GM10847 (cell line): Measurements from ENCODE around the gene FLT3.

Experiments used
- POLR2A ChIP-seq: IDR thresholded peaks from 2 replicates; pipeline ENCODE4 v1.6.1; 2011; ENCODE audit not compliant: insufficient read length; ENCODE audit errors: extremely low read depth

Gene FLT3

DNA sequence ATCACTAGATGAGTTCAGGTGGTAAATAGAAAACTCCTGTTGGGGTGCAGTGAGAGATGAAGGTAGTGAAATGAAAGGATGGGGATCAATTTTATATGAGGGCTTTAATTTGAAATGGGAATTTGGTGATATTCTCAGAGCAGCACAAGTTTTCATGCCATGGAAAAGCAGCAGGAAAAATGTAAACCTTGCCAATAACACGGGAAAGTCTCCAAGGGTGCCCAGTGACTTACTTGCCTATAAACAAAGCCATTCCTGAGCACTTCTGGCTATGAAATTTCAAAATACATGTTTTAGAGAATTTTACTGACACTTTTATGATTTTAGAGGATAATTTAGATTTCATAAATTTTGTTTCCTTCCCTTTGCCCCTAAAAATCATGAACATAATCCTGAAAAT is 16.4 kb upstream of the FLT3 start:
- no peak for TF ChIP-seq POLR2A

DNA sequence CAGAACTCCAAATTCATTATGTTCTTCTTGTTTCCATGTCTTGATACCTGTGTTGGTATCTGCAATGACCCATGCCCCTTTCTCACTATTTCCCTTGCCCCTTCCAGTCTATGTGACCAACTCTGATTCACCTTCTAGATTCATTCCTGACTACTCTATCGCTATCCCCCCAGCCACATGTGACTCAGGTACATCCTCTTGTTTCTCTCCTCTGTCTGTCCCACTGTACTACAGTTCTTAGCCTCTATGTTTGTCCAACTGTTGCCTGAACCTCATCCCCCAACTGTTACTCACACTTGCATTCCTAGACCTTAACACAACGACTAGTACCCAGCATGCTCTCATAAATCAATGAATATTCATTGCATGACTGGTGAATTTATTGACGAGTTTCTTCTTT is 10.0 kb upstream of the FLT3 start:
- no peak for TF ChIP-seq POLR2A

DNA sequence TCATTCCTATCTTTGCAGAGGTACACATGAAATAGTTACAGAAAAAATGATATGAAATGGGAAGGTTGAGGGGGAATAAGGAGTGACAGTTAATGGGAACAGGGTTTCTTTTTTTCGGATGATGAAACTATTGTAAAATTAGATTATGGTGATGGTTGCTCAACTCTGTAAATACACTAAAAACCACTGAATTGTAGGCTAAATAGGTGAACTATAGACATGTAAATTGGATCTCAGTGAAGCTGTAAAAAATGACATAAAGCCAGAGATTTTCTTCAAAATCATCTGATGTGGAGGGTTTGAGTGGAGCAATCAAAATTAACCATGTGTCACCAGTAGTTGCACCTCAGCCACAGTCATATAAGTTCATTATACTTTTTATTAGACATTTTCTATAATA is 6.6 kb upstream of the FLT3 start:
- no peak for TF ChIP-seq POLR2A

DNA sequence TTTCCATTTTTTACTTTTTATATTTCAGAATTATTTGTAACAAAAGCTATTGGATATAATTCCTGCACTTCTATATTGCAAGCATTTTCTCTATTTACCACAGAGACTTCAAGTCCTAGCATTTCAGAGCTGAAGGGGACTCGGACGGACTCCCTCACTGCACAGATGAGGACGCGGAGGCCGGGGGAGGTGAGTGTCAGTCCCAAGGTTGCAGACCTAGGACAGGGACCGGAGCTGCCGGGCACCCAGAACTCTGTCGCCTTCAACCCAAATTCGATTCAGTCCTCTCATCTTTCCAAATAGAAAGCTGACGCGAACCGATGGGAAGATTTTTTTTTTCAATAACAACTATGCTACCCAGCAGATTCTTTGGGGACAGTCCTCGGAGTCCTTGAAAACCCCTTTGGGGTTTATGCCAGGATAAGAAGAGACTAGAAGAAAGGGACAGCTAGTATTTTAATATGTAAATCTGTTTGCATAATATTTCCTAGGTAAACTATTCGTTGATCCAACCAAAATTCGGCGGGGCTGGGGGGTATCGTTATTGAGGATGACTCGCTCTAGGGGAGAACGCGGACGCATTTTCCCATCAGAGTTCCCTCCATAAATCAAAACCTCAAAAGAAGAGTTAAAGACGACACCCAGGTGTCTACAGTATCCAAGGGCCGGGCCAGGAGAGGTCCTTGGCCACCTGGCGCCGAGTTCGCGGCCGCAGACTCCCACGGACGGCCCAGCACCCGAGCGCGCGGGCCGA is 803 bp downstream of the FLT3 start:
- no peak for TF ChIP-seq POLR2A

DNA sequence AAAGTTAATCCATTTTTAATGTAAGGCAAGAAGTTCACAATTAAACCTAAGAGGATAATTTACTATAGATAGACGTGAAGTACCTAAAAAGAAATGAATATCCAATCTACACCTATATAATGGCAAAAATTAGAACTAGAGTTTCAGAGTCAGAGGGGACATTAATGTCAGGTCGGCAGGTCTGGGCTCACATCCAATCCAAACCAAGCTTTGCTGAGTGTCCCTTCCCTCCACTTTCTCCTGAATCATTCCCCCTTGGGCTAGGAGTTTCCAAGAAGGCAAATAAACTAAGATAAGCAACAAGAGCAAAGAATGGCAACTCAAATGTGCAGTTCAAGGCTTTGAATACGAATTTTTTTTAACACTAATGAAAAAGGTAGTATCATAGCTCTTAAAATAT is 2.9 kb downstream of the FLT3 start:
- no peak for TF ChIP-seq POLR2A

DNA sequence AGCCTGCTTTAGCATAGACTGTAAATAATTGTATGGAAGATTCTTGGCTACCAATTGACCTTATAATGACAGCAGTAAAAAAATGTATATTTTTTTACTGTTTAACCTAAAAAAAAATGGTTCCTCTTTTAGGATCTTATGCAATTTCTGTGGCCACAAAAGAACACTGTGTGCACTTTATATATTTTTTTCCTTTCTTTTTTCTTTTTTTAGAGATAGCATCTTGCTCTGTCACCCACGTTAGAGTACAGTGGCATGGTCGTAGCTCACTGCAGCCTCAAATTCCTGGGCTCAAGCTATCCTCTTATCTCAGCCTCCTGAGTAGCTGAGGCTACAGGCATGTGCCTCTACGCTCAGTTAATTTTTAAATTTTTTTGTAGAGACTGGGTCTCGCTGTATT is 6.1 kb downstream of the FLT3 start:
- TF ChIP-seq POLR2A: no peak

DNA sequence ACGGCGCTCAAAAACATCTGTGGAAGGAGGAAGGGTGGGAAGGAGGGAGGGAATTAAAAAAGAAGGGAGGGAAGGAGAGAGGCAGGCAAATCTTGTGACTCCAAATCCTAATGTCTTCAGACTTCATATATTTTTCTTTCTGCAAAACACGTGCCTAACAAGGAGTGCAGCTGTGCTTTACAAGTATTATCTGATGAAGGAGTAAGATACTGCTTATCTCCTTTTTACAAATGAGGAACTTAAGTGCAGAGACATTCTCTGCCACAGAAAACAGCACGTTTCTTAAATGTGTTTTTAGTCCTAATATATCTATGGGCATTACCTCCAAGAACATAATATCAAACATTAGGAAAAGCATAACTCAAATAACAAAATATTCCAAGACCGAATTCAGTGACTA is 6.5 kb downstream of the FLT3 start:
- TF ChIP-seq POLR2A: no peak

DNA sequence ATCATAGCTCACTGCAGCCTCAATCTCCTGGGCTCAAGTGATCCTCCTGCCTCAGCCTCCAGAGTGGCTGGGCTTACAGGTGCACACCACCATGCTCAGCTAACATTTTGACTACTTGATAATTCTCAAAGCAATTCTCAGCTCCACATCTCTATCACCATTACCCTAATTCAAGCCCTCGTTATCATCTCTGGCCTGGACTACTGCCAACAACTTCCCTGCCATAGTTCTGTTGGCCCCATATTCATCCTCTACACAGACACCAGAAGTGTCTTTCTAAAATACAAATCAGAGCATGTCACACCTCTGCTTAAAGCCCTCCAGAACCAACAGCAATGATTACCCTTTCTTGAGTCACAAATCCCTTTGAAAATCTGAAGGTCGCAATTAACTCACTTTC is 7.9 kb downstream of the FLT3 start:
- no peak for TF ChIP-seq POLR2A

DNA sequence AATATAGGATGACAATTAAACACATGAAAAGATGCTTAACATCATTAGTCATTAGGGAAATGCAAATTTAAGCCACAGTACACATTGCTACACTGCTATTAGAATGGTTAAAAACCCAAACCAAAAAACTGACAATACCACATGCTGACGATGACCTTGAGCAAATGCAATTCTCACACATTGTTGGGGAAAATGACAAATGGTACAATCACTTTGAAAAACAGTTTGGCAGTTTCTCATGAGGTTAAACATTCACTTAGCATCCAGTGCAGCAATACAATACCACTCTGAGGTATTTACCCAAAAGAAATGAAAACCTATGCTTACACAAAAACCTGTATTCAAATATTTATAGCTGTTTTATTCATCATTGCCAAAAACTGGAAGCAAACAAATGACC is 11.3 kb downstream of the FLT3 start:
- TF ChIP-seq POLR2A: no peak

DNA sequence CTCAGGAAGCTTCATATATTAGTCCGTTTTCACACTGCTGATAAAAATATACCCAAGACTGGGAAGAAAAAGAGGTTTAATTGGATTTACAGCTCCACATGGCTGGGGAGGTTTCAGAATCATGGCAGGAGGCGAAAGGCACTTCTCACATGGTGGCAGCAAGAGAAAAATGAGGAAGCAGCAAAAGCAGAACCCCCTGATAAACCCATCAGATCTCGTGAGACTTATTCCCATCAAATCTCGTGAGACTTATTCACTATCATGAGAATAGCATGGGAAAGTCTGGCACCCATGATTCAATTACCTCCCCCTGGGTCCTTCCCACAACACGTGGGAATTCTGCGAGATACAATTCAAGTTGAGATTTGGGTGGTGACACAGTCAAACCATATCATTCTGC is 23.1 kb downstream of the FLT3 start:
- TF ChIP-seq POLR2A: no peak

DNA sequence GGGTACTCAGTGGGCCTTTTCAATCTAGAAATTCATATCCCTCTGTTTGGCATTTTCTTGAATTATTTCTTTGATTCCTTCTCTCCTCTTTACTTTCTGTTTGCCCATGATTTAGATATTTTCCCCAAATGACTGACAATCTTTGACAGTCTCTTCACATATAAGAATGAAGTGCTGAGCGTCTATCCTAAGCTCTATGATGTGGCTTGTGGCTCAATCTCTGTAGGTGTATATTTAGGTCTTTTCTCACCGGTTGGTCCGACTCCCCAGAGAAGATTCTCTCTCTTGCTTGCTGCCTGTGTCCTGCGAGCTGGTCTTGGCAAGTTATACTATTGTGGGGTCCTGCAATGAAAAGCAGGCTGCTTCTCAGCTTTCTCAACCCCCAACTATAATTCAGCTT is 29.0 kb downstream of the FLT3 start:
- no peak for TF ChIP-seq POLR2A

DNA sequence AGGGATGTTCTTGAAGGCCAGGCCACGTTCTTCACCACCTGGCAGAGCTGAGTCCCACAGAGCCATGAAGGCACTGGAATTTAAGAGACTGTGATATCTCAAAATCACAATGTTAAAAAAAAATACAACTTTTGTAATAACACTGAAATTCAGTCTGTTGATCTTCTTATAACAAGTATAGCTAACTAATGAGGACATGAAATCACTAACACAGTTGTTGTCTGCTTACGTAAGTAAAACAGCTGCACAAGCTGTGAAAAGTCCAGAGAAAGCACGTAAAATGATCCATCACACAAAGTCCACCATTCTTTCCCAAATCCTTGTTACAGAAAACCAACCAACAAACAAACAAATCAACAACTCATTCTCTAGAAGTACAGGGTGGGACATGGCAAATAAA is 32.9 kb downstream of the FLT3 start:
- TF ChIP-seq POLR2A: no peak

DNA sequence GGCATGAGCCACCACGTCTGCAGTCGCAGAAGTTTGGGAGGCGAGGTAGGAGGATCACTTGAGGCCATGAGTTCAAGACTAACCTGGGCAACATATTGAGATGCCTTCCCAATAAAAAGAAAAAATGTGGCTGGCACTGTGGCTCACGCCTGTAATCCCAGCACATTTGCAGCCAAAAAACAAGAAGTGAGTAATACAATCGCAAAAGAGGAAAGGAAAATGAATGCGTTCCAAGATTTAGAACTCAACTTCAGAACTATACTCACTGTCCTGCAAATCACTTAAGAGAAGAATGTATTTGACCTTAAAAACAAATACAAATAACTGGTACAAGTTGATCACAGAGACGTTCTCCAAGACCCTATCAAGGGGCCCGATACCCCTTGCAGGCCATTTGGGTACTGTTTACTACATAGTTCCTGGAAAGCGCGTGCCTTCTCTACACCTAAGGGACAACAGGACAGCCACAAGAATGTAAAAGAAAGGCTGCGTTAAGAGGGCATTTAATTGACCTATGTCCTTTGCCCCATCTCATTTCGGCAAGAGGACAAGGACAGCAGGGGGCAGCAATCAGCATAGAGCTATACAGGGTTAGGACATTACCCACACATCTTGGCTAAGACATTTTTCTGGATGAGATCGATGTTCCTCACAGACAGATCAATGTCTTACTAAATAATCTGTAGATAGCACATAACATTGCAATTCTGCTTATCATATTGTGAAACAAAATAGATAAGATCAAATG is 41.3 kb downstream of the FLT3 start:
- no peak for TF ChIP-seq POLR2A

DNA sequence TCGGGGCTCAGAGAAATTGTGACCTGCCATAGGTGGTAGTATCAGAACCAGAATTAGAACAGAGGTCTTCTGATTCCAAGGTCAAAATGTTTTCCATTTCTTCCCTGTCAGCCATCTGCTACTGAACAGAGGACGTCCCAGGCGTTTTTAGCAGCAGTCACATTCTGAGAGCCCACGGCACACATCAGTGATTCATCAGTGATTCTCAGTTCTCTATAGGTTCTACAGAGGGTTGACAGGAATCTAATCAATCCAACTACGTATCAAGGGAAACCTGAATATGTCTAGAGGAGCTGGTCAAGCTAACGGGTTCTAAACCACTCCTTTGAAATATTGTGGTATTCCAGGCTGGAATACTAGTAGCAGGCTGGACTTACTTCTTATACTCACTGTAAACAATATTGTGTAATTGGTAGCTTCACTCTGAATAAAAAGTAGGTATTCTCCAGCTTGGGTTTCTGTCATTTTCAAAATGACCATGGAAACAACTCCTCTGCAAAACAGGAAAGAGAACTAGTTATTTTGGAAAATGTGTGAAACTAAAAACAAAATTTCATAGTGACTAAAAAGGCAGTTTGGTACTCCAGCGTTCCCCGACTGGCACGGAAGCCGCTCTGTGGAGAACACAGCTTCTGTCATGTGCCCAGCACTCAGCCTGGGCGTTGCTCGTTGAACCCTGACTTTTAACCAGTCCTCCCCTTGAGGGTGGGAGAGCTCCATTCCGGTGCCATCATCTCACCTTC is 43.2 kb downstream of the FLT3 start:
- no peak for TF ChIP-seq POLR2A

DNA sequence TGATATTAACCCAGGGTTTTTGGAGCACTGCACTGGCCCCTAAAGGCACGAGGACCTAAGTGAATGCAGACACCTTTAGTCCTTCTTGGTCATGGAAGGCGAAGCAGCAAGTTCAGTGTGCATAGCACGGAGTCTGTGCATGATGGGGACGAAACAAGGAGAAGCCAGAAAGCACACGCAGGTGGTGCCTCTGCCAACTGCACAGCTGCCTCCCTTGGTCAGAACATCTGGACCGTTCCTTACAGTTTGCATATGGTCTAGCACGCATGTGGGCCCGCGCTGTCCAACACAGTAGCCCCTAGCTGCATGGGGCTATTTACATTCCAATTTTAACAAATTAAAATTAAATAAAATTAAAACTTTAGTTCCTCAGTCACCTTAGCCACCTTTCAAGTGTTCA is 44.0 kb downstream of the FLT3 start:
- no peak for TF ChIP-seq POLR2A

DNA sequence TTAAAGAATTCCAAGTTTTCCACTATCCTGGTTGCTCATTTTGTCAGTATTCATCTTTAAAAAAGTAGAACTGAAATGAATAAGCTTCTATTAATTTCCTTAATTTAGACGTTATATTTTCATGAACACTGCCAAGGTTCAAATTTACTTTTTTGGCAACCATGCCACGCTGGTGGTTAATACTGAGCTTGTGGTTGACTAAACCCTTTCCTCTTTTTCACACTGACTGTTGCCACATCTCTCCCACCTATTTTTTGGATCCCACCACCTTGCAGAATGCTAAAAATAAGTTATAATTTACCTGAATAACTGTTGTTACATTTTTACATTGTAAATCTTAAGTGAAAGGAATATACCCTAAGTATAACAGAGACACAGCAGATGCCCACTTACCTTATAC is 45.0 kb downstream of the FLT3 start:
- TF ChIP-seq POLR2A: no peak
